CD4-positive, alpha-beta memory T cell (primary cell): ENCODE measurements around the gene ARMC2. TPM values are rescaled to one million over a fixed set of nuclear protein-coding genes. Genes with fewer than 3 reads are reported as not detected.

ENCODE experiments used
- CTCF ChIA-PET: fragments of 350-600 bp; sonication (Branson Sonifier 250); formaldehyde crosslinking; loops from one replicate; lab custom pipeline; 2021; ENCODE audit warnings: inconsistent platforms; ENCODE audit not compliant: partially characterized antibody; lab: Charles Lee
- POLR2A ChIA-PET: fragments of 350-600 bp; sonication (Branson Sonifier 250); formaldehyde crosslinking; loops from one replicate; lab custom pipeline; 2021; ENCODE audit not compliant: partially characterized antibody; lab: Charles Lee
- DNase-seq, 5 donors: peaks; one replicate each; pipeline versions ENCODE4 v3.0.0 to v3.0.0-alpha.2; 2020 to 2022; ENCODE audit warnings: mixed read lengths in 1 of 5
- H3K27ac ChIP-seq: one replicate; pipeline ENCODE4 v1.7.0; 2013; ENCODE audit warnings: low read depth, low read length
- H3K27me3 ChIP-seq: 2 replicates; pipeline ENCODE4 v1.7.0; 2013; ENCODE audit warnings: mild to moderate bottlenecking, low read length, moderate library complexity; ENCODE audit not compliant: insufficient read depth
- H3K36me3 ChIP-seq: 2 replicates; pipeline ENCODE4 v1.7.0; 2013; ENCODE audit warnings: mild to moderate bottlenecking, low read length, moderate library complexity; ENCODE audit not compliant: insufficient read depth
- H3K4me1 ChIP-seq: 2 replicates; pipeline ENCODE4 v1.7.0; 2013; ENCODE audit warnings: mild to moderate bottlenecking, low read length, moderate library complexity; ENCODE audit not compliant: insufficient read depth
- H3K4me3 ChIP-seq, 2 donors: one replicate each; pipeline ENCODE4 v1.7.0; 2013; ENCODE audit warnings: low read length in 2 of 2, mild to moderate bottlenecking in 1 of 2
- H3K9me3 ChIP-seq, 2 donors: one replicate each; pipeline ENCODE4 v1.7.0; 2013; ENCODE audit warnings: low read length in 2 of 2, control low read depth in 1 of 2; ENCODE audit not compliant: control insufficient read depth in 1 of 2
- H3K27ac Mint-ChIP-seq, 7 donors: one replicate each; pipeline ENCODE4 v1.8.0; 2020 to 2021; ENCODE audit warnings: mixed read lengths in 7 of 7, mild to moderate bottlenecking in 6 of 7, inconsistent platforms in 3 of 7, moderate library complexity in 3 of 7
- H3K27me3 Mint-ChIP-seq, 2 donors: one replicate each; pipeline ENCODE4 v1.8.0; 2020 to 2021; ENCODE audit warnings: mixed read lengths in 2 of 2
- H3K36me3 Mint-ChIP-seq, 2 donors: one replicate each; pipeline ENCODE4 v1.8.0; 2020 to 2021; ENCODE audit warnings: mixed read lengths in 2 of 2, inconsistent platforms in 1 of 2, mild to moderate bottlenecking in 1 of 2
- H3K4me1 Mint-ChIP-seq, 4 donors: one replicate each; pipeline ENCODE4 v1.8.0; 2020 to 2021; ENCODE audit warnings: mixed read lengths in 4 of 4, mild to moderate bottlenecking in 1 of 4
- H3K4me3 Mint-ChIP-seq, 8 donors: one replicate each; pipeline ENCODE4 v1.8.0; 2020 to 2021; ENCODE audit warnings: mixed read lengths in 8 of 8, mild to moderate bottlenecking in 7 of 8, moderate library complexity in 6 of 8, inconsistent platforms in 3 of 8
- H3K9me3 Mint-ChIP-seq, 8 donors: one replicate each; pipeline ENCODE4 v1.8.0; 2020 to 2021; ENCODE audit warnings: mixed read lengths in 8 of 8, mild to moderate bottlenecking in 5 of 8, inconsistent platforms in 3 of 8, moderate library complexity in 1 of 8
- intact Hi-C: fragments of 100-400 bp; cut with micrococcal nuclease; formaldehyde crosslinking; loops from one replicate; pipeline ENCODE4 v1.15.1; 2023
- polyA plus RNA-seq, 2 donors: library from polyadenylated mRNA; unstranded; fragments of 300-500 nt; fragmentation: Illumina TruSeq; gene quantifications; one replicate each; pipeline ENCODE4 v1.2.3, GENCODE V29; 2021
- total RNA-seq, 2 experiments: library from RNA; stranded (reverse); gene quantifications; one replicate each; pipeline ENCODE4 v1.2.3, GENCODE V29; 2021

ARMC2 gene
- total and polyA plus RNA-seq, 4 experiments from 2014 or later: 3.2 to 11.2 (median 7.0) TPM

DNA sequence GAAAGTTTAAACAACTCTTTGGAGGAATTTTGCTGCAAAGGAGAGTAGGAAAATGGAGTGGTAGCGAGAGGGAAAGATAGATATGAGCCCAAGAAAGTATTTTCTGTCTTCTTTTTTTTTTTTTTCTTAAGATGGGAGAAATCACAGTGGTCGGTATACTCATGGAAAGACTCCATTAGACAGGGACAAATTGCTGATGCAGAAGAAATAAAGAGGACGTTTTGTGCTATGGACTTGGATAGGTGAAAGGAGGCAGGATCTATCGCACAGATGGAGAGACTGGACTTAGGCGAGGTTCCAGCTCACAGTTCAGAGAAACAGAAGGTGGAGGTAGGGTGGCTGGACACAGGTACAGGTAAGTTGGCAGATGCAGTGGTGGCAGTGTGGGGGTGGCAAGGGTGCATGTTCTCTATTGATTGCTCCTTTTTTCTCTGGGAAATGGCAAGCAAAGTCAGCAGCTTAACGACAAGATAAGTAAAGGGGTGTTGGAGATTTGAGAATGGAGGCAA lies 44.2 kb upstream of the ARMC2 start:
- H3K27ac Mint-ChIP-seq: no peak overlapping the region
- H3K4me3 Mint-ChIP-seq: no peak overlapping the region
- no peaks in the 10 kb centered on the region for H3K36me3 ChIP-seq
- H3K36me3 Mint-ChIP-seq: no peaks in the 10 kb centered on the region
- H3K4me3 ChIP-seq: no peak overlapping the region
- no peaks in the 10 kb centered on the region for H3K9me3 Mint-ChIP-seq
- intact Hi-C loops: no loop called here
- POLR2A ChIA-PET: no interaction called here
- no peak for DNase-seq
- H3K27me3 ChIP-seq: no peaks in the 10 kb centered on the region
- H3K4me1 ChIP-seq: peaks cover 10% of the 10 kb centered on the region
- CTCF ChIA-PET: no interaction called here
- no peaks in the 10 kb centered on the region for H3K27me3 Mint-ChIP-seq
- H3K4me1 Mint-ChIP-seq: peaks cover 4 to 16% (median 10%) of the 10 kb centered on the region in 4 donors
- H3K9me3 ChIP-seq: no peaks in the 10 kb centered on the region
- no peak overlapping the region for H3K27ac ChIP-seq

DNA sequence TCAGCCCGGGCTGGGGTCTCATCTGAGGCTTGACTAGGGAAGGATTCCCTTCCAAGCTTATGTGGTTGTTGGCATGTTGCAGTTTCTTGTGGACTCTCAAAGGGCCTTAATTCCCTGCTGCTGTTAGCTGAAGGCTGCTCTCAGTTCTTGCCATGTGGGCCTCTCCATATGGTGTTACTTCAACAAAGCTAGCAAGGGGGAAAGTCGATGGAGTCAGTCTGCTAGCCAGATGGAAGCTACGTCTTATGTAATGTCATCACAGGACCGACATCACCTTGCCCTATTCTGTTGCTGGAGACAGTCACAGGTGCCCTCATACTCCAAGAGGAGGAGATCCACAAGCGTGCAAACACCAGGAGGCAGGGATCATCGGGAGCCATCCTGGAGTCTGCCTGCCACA lies 43.3 kb upstream of the ARMC2 start:
- Mint-ChIP-seq H3K27ac (peak overlapping the region in 1 of 7 donors; percentile 73), H3K27me3 (no peaks in the 10 kb centered on the region), H3K36me3 (no peaks in the 10 kb centered on the region), H3K4me1 (peaks cover 1 to 7% (median 4%) of the 10 kb centered on the region in 4 donors), H3K9me3 (no peaks in the 10 kb centered on the region), H3K4me3 (no peak overlapping the region)
- H3K4me3 ChIP-seq: no peak overlapping the region
- H3K27me3 ChIP-seq: no peaks in the 10 kb centered on the region
- DNase-seq: no peak
- H3K9me3 ChIP-seq: no peaks in the 10 kb centered on the region
- peaks cover under 1% of the 10 kb centered on the region for H3K4me1 ChIP-seq
- H3K36me3 ChIP-seq: no peaks in the 10 kb centered on the region
- POLR2A ChIA-PET: no interaction called here
- no peak overlapping the region for H3K27ac ChIP-seq
- CTCF ChIA-PET: interaction anchor here (1.0 to 1.6 kb wide), 3 partner anchors 10 to 156 kb away, joined by 3 to 4 read pairs (median 3); no protein-coding TSS in a partner anchor
- intact Hi-C loops: no loop called here

- H3K4me1 ChIP-seq: no peaks in the 10 kb centered on the region
- H3K27me3 ChIP-seq: no peaks in the 10 kb centered on the region
- Mint-ChIP-seq H3K4me3 (no peak overlapping the region), H3K4me1 (peaks cover 1 to 5% (median 3%) of the 10 kb centered on the region in 4 donors), H3K36me3 (no peaks in the 10 kb centered on the region), H3K9me3 (no peaks in the 10 kb centered on the region), H3K27me3 (no peaks in the 10 kb centered on the region), H3K27ac (peak overlapping the region in 2 of 7 donors; percentile 25 to 51)
- intact Hi-C loops: no loop called here
- H3K4me3 ChIP-seq: no peak overlapping the region
- CTCF ChIA-PET: interaction anchor here (0.9 to 1.6 kb wide), 4 partner anchors 11 to 156 kb away, joined by 3 to 4 read pairs (median 3); no protein-coding TSS in a partner anchor
- no peaks in the 10 kb centered on the region for H3K9me3 ChIP-seq
- POLR2A ChIA-PET: no interaction called here
- H3K36me3 ChIP-seq: no peaks in the 10 kb centered on the region
- no peak overlapping the region for H3K27ac ChIP-seq
- DNase-seq: no peak
These were observed 42.5 kb upstream of the ARMC2 start for GRCh38 chr6:108805611-108806167.

DNA sequence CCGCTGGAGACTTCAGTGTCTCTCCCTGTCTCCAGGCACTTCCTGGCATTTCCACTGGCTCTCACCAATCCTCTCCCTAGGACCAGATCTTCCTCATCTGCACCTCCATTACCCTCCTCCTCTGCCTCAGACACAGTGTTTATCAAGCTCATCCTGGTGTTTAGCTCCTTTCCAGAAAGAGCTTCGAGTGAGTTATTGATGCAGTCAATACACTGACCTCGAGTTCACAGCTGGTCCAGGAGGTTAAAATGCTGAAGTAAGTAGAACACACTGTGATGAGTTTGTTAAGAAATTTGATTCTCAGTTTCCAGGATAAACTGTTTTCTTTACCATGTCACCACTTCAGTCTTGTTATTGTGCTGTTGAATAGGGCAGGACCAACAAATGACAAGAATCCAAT lies 42.1 kb upstream of the ARMC2 start:
- H3K36me3 ChIP-seq: no peaks in the 10 kb centered on the region
- intact Hi-C loops: no loop called here
- H3K27ac ChIP-seq: no peak overlapping the region
- Mint-ChIP-seq H3K27ac (peak overlapping the region in 3 of 7 donors; percentile 4 to 51 (median 25)), H3K27me3 (no peaks in the 10 kb centered on the region), H3K36me3 (no peaks in the 10 kb centered on the region), H3K4me1 (peaks cover 1 to 3% (median 2%) of the 10 kb centered on the region in 4 donors), H3K9me3 (no peaks in the 10 kb centered on the region), H3K4me3 (no peak overlapping the region)
- no peak overlapping the region for H3K4me3 ChIP-seq
- H3K4me1 ChIP-seq: no peaks in the 10 kb centered on the region
- no peaks in the 10 kb centered on the region for H3K27me3 ChIP-seq
- ChIA-PET POLR2A (no interaction called here), CTCF (interaction anchor here (0.9 to 1.6 kb wide), 2 partner anchors 18 to 24 kb away, joined by 3 read pairs; no protein-coding TSS in a partner anchor)
- DNase-seq: no peak
- H3K9me3 ChIP-seq: no peaks in the 10 kb centered on the region

DNA sequence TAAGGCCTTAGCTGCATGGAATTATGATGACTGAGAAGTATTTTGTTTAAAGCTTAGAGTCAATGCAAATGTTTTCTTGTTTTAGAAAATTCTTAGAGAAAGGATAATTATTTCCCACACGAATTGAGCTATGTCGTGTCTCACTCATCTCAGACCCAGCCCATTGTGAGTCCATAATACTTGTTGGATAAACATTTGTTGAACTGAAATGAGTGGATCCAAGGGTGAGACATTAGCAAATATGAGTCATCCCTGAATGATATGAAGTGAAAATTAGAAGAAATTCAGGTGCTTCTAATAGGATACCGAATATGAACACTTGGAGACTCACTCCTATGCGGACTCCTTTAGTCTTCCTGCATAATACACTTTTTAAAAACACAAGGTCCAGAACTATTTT lies 41.6 kb upstream of the ARMC2 start:
- POLR2A ChIA-PET: no interaction called here
- Mint-ChIP-seq H3K27me3 (no peaks in the 10 kb centered on the region), H3K27ac (no peak overlapping the region), H3K4me1 (no peaks in the 10 kb centered on the region), H3K4me3 (no peak overlapping the region), H3K36me3 (no peaks in the 10 kb centered on the region), H3K9me3 (no peaks in the 10 kb centered on the region)
- H3K27ac ChIP-seq: no peak overlapping the region
- H3K27me3 ChIP-seq: no peaks in the 10 kb centered on the region
- CTCF ChIA-PET: interaction anchor here (0.9 kb wide), 1 partner anchor 18 kb away, joined by 3 read pairs; no protein-coding TSS in a partner anchor
- intact Hi-C loops: no loop called here
- no peak overlapping the region for H3K4me3 ChIP-seq
- no peak for DNase-seq
- H3K4me1 ChIP-seq: no peaks in the 10 kb centered on the region
- no peaks in the 10 kb centered on the region for H3K36me3 ChIP-seq
- no peaks in the 10 kb centered on the region for H3K9me3 ChIP-seq

- intact Hi-C loops: no loop called here
- H3K4me3 Mint-ChIP-seq: no peak overlapping the region
- H3K36me3 Mint-ChIP-seq: no peaks in the 10 kb centered on the region
- CTCF ChIA-PET: interaction anchor here (1.2 kb wide), 1 partner anchor 24 kb away, joined by 3 read pairs; no protein-coding TSS in a partner anchor
- no peak overlapping the region for H3K27ac Mint-ChIP-seq
- H3K27me3 Mint-ChIP-seq: no peaks in the 10 kb centered on the region
- no peaks in the 10 kb centered on the region for H3K4me1 Mint-ChIP-seq
- Histone ChIP-seq H3K27ac (no peak overlapping the region), H3K4me1 (no peaks in the 10 kb centered on the region), H3K27me3 (no peaks in the 10 kb centered on the region), H3K9me3 (no peaks in the 10 kb centered on the region), H3K4me3 (no peak overlapping the region), H3K36me3 (no peaks in the 10 kb centered on the region)
- DNase-seq: no peak
- POLR2A ChIA-PET: interaction anchor here (0.9 kb wide), 1 partner anchor 675 kb away, joined by 3 read pairs; the partner anchor contains the start of gene ZBTB24
- no peaks in the 10 kb centered on the region for H3K9me3 Mint-ChIP-seq
These were observed 40.3 kb upstream of the ARMC2 start for GRCh38 chr6:108807928-108808327.

- CTCF ChIA-PET: no interaction called here
These were observed 39.0 kb upstream of the ARMC2 start for GRCh38 chr6:108809211-108809610.

More at GRCh38 chr6:108809211-108809610, 39.0 kb upstream of the ARMC2 start:
- intact Hi-C loops: no loop called here
- no peaks in the 10 kb centered on the region for H3K27me3 ChIP-seq
- no peaks in the 10 kb centered on the region for H3K36me3 ChIP-seq
- no peak overlapping the region for H3K27ac ChIP-seq
- no peak overlapping the region for H3K4me3 ChIP-seq
- H3K9me3 Mint-ChIP-seq: peaks cover 0 to 5% (median 0%) of the 10 kb centered on the region in 8 donors
- no peaks in the 10 kb centered on the region for H3K9me3 ChIP-seq
- H3K4me3 Mint-ChIP-seq: no peak overlapping the region
- H3K27me3 Mint-ChIP-seq: no peaks in the 10 kb centered on the region
- no peaks in the 10 kb centered on the region for H3K36me3 Mint-ChIP-seq
- POLR2A ChIA-PET: no interaction called here
- H3K27ac Mint-ChIP-seq: peak overlapping the region in 1 of 7 donors; percentile 18
- H3K4me1 Mint-ChIP-seq: no peaks in the 10 kb centered on the region
- no peak for DNase-seq
- no peaks in the 10 kb centered on the region for H3K4me1 ChIP-seq
